Mucosa of gallbladder (tissue), 1 donor: Measurements from ENCODE around the gene MEI1. TPM values are rescaled to one million over a fixed set of nuclear protein-coding genes. Genes with fewer than 3 reads are reported as not detected.

Experiments
- DNase-seq: peaks from one replicate; pipeline ENCODE4 v3.0.0-alpha.2; 2020; ENCODE audit warnings: low spot score
- total RNA-seq: library from RNA; stranded (reverse); gene quantifications from one replicate; pipeline ENCODE4 v1.2.1, GENCODE V29; 2021
- donor health status: DM: no; HTN: no; CAD: no.

The MEI1 gene
- total RNA-seq, 1 donor from 2014 or later = 1.4 TPM

- DNase-seq = peak; percentile 62
Measured at GRCh38 chr22:41841085-41841712, 141.9 kb downstream of the MEI1 start.

DNA sequence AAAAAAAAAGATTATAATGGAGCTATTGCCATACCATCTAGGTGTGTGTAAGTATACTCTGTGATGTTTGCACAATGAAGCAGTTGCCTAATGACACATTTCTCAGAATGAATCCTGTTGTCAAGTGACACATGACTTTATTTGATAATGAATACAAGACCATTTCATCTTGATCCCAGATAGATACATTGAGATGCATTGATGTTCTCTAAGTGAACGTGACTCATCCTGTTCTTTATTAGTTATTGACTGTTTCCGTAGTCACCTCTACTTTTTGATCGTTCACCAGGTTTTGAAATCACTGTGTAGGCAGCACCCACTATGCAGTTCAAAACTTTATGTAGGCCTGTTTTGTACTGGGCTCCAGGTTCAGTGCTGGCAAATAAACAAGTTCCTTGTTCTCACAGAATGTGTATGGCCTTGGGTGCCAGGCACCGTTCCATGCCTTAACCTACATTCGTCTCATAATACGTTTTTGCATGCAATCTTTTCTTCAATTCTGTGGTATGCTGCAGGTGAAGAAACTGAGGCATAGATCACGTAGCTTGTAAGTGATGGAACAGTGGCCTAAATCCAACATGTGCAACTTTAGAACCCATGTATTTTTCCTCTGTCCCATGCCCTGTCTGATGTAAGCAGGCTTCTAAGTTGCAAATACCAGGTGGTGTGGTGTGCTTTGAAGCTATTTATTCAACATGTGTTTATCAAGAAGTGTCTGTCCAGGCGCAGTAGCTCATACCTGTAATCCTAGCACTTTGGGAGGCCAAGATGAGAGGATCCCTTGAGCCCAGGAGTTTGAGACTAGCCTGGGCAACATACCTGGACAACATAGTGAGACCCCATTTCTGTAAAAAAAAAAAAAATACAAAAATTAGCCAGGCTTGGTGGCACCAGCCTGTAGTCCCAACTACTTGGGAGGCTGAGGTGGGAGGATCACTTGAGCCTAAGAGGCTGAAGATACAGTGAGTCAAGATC, 144.0 kb downstream of the MEI1 start:
- peak; percentile 32 for DNase-seq

GRCh38 chr22:41844036-41844435, 144.7 kb downstream of the MEI1 start:
- no peak for DNase-seq

DNA sequence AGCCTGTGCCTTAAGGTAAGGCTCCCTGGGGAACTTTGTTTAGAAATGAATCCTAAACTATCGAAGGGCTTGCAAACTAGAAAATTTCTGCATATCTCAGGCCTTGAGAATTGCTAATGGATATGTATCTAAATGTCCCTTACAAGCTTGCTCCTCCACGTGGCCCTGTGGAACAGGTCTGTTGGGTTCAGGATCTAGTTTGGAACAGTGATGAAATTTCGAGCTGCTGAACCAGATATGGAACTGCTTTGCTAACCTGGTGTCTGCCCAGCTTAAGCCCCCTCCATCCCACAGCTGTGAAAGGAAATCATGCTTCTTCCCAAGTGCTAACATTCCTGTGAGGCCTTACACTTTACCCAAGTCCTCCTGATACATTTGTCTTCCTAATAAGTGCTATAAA, 145.2 kb downstream of the MEI1 start:
- peak; percentile 34 for DNase-seq

GRCh38 chr22:41845380-41846267, 146.3 kb downstream of the MEI1 start:
- DNase-seq = no peak

DNA sequence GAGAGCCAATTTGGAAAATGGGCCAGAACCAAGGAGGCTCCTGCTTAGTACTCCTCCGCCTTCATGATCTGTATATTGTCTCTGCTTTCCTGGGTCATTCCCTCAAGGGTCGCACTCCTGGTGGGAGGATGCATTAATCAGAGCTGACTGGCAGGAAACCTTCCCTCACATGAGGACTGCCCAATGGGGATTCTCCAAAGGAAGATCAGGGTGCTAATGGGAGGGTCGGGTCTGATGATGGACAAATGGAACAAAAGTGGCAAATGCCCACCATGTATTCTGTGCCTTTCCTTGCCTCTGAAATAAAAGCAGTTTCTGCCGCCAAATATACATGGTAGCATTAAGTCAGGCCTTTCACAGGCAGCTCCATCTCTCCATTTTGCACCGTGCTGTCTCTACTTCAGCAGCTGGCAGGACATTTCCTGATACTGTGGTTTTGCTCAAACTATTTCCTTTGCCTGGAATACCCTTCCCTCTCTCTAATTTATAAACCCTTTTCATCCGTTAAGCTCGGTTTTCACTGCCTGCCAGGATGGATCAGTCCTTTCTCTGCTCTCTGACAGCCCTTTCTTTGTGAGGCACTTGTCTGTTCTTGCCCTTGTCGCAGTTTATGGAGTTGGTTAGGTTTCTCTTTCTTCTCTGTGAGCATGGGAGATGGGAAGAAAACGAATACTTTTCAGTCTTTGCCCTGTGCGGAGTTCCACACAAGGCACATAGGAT, 147.1 kb downstream of the MEI1 start:
- DNase-seq = no peak

DNA sequence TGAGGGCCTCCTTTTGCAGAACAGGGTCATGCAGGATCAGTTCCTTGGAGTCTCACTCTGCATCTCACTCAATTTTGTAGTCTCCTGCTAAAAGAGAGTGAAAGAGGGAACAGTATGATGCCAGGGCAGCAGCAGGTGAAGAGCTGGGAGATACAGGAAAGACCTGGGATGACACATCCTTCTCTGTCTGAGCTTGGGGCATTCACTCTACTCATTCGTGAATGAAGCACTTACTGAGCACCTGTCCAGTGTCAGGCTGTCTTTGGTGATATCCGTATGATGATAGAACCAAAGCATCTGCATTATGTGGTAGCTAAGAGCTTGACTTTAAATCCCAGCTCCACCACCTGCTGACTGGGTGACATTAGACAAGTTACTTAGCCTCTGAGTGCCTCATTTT, 148.0 kb downstream of the MEI1 start:
- no peak for DNase-seq

DNA sequence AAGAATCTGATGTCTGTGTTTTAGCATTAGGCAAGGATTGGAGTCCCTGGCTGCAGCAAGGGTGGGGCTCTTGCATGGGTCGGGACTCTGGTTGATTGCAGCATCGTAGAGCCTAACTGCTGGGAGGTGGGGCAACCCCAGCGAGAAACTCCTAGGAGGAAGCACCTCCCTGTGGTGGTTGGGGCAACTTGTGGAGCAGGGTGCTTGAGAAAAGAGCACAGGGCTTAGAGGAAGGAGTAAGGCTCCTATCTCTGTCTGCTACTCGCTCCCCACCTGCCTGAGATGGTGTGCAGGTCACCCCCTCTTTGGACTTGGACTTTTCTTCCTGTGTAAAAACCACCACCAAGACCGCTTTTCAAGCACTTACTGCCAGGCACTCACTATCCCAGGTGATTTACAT, 149.2 kb downstream of the MEI1 start:
- DNase-seq = no peak

Other genes starting within 250 kb of the MEI1 start
- 29.1 TPM for gene PHF5A, start 230.8 kb upstream of the MEI1 start, total RNA-seq
- 172 TPM for gene ACO2, start 230.4 kb upstream of the MEI1 start, total RNA-seq
- 26.0 TPM for gene POLR3H, start 155.0 kb upstream of the MEI1 start, total RNA-seq
- 3.7 TPM for gene CSDC2, start 138.5 kb upstream of the MEI1 start, total RNA-seq
- 80.4 TPM for gene PMM1, start 109.7 kb upstream of the MEI1 start, total RNA-seq
- gene DESI1, start 78.5 kb upstream of the MEI1 start, total RNA-seq = 39.4 TPM
- gene XRCC6, start 78.2 kb upstream of the MEI1 start, total RNA-seq = 170 TPM
- 109 TPM for gene SNU13, start 10.6 kb upstream of the MEI1 start, total RNA-seq
- 10.2 TPM for gene CCDC134, start 101.2 kb downstream of the MEI1 start, total RNA-seq
- gene SREBF2, start 133.6 kb downstream of the MEI1 start, total RNA-seq = 257 TPM
- 1.4 TPM for gene SHISA8, start 215.6 kb downstream of the MEI1 start, total RNA-seq
- gene TNFRSF13C, start 227.3 kb downstream of the MEI1 start, total RNA-seq = 0.55 TPM
- 3.2 TPM for gene CENPM, start 247.6 kb downstream of the MEI1 start, total RNA-seq